COLO668 (cell line): ENCODE measurements around the gene CRCP.

ENCODE experiments used
- DNase-seq: peaks from one replicate; lab custom pipeline; 2025; ENCODE audit not compliant: unreplicated experiment; lab: John Stamatoyannopoulos, UW

CRCP gene

DNA sequence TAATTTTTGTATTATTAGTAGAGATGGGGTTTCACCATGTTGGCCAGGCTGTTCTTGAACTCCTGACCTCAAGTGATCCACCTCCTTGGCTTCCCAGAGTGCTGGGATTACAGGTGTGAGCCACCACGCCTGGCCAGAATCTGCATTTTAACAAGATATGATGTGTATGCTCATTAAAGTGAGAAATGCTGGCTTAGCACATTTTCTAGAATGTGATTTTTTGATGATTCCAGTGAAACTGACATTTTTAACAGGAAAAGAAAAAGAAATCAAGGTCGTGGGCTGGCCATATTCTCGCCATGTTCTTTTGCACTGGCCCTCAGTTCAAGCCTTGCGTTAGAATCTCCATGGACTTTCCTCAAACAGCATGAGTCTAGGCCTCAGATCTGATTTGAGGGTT, 72.3 kb downstream of the CRCP start:
- no peak for DNase-seq

DNA sequence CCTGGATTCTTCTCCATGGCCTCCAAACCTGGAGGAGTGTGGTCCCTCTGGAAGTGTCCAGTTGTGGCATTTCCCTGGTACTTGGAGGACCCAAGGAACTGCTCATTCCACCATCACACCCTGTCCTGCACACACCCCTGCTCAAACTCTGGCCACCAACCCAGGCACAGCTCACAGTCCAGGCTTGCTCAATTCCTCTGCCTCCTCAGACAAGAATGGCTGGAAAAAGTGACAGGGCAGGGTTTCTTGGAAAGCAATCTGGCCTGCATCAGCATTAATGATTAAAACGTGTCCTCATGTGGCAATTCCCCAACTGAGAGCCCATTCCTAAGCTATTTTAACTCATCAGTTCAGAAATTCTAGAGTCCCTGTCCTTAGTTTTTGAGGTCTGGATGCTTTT, 73.3 kb downstream of the CRCP start:
- no peak for DNase-seq

DNA sequence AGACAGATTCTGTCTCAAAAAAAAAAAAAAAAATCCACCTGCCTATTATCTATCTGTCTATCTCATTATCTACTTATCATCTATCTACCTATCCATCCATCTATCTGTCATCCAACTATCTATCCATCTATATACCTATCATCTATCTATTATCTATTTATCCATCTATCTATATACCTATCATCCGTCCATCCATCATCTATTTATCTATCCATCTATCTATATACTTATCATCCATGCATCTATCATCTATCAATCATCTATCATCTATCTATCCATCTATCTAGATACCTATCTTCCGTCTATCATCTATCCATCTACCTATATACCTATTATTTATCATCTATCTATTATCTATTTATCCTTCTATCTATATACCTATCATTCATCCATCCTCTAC, 74.0 kb downstream of the CRCP start:
- DNase-seq, result no peak

DNA sequence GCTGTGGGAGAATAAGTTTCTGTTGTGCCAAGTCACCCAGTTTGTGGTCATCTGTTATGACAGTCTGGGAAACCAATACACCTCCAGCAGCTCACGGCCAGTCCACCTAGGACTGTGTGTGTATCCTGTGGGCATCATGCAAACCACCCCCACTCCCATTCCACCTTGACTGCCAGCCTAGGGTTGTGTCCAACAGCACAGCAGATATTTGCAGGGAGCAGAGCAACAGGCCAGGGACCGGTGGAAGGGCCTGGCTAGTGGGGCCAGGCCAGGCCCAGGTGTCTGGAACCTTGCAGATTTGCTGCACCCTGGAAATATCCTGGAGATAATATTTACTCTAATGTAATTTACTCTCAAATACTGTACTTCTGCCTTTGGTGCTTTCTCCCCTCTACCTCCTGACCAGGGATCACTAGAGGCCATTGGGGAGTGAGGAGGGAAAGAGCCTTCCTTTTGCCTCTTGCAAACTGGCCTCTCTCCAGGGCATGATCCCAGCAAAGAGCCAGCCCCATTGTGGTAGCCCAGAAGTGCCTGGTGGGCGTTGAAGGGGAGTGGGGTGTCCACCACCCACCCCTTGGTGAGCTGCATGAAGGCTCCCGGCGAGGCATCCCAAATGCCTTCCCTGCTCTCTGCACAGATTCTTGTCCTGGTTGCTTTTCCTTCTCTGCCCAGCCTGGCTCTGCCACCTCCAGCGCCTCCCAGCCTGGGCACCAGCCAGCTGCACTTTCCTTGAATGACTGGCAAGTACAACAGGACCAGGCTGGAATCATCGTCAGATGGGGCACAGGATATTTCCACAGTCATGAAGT, 75.3 kb downstream of the CRCP start:
- no peak for DNase-seq

DNA sequence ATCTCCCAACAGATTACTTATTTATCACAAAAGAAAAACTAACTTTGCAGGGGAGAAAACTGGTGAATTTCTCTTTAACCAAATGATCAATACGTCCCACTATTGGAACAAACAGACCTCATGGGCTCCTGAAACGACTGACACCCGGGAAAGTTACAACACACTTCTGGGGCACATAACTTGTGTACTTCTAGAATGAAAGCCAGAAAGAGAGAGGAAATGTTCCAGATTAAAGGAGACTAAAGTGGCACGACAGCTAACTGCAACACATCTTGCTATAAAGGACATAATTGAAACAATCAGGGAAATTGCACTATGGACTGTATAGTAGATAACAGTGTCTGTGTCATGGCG, 75.8 kb downstream of the CRCP start:
- DNase-seq, result no peak

DNA sequence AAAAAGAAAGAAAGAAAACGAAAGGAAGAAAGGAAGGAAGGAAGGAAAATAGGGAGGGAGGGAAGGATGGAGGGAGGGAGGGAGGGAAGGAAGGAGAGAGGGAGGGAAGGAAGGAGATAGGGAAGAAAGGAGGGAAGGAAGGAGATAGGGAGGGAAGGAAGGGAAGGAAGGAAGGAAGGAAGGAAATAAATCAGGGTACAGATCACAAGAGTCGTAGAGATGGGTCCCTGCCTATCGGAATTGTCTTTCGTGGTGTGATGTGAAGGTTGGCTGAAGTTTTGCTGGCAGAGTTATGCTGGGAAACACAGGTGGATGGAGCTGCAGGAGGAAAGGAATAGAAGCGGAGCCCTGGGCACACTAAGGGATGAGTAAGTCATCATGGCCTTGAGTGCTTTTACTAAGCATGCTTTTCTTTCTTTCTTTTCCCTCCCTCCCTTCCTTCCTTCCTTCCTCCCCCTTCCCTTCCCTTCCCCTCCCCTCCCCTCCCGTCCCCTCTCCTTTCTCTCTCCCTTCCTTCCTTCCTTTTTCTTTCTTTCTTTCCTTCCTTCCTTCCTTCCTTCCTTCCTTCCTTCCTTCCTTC, 78.6 kb downstream of the CRCP start:
- no peak for DNase-seq

DNA sequence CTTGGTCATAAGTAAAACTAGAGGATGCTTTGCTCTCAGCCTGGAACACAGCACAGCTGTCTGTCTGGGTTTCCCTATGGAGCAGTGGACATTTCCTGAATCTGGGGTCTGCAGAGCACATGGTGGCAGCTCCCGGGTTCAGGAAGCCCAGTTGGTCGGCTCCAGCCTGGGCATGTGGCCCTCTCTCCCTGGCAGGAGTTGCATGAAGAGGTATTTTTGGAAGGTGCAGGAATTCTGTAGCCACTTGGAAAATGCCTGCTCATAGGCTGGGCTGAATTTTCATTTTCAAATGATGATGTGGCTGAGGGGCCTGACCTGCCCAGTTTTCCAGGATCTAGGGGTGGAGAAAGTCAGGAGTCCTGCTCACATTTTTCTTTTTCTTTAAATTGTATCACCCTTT, 83.8 kb downstream of the CRCP start:
- DNase-seq, result no peak

DNA sequence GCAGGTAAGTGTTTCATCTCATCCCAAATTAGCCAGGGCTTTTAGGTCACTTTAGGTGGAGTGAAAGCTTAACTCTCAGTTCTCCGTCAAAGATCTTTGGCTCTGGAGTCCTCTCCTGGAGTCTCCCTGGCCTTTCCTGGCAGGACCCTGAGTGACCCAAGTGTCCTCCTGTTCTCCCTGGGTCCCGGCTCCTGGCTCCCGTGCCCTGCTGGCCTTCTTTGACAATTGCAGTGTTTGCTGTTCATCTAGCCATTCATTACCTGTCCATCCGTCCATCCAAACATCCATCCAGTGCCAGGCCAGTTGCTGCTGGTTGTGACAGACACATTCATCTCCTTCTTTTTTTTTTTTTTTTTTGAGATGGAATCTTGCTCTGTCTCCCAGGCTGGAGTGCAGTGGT, 84.3 kb downstream of the CRCP start:
- no peak for DNase-seq

DNA sequence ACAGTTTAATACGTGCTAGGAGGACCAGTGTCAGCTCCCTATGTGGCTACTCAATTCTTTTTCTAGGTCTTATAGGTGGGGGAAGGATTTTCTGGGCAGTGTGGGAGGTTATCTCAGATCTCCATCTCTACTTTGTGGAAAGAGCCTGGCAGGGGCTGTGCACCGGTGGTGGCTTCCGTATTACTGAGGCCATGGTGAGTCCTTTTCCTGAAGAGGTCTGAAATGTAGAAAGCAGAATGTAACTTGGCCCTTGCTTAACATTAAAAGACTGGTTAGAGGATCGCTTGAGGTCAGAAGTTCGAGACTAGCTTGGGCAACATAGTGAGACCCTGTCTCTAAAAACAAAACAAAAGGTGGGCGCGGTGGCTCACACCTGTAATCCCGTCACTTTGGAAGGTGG, 87.8 kb downstream of the CRCP start:
- DNase-seq, result no peak
